ENCODE data around the gene OR2A12. TPM values are rescaled to one million over a fixed set of nuclear protein-coding genes. Genes with fewer than 3 reads are reported as not detected.
A peak's percentile ranks its signal among the peaks of the same experiment; 100 is the strongest.
"Not testable (repeated sequence)": the region's sequence is repeated elsewhere in the genome, so short reads cannot be mapped to it uniquely, and the experiment has no call there.

The OR2A12 gene
- total and polyA plus RNA-seq, 8 donors, result not detected

GRCh38 chr7:144127714-144128334, 41.7 kb downstream of the OR2A12 start:
- H3K36me3 ChIP-seq, result no peaks in the 10 kb centered on the region
- ATAC-seq (peak; percentile 96 to 100 (median 100)), DNase-seq (peak; percentile 75 to 95 (median 88)), FAIRE-seq (no peak)
- no peaks in the 10 kb centered on the region for H3K4me1 ChIP-seq
- WGBS, 2 donors, result 28 to 34% methylated on average over 6 of the region's 6 CpGs
- no peaks in the 10 kb centered on the region for H3K9me3 ChIP-seq
- no peaks in the 10 kb centered on the region for H3K27me3 ChIP-seq
- TF ChIP-seq CTCF (IDR thresholded peaks at IDR 0.05), result peak; percentile 31 to 73 (median 72)
- H3K27ac ChIP-seq, result no peak overlapping the region
- no peak overlapping the region for H3K4me3 ChIP-seq
- intact Hi-C loops (cut with DNase I), result no loop called here

DNA sequence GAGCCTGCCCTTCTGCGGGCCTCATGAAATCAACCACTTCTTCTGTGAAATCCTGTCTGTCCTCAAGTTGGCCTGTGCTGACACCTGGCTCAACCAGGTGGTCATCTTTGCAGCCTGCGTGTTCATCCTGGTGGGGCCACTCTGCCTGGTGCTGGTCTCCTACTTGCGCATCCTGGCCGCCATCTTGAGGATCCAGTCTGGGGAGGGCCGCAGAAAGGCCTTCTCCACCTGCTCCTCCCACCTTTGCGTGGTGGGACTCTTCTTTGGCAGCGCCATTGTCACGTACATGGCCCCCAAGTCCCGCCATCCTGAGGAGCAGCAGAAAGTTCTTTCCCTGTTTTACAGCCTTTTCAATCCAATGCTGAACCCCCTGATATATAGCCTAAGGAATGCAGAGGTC, 43.5 kb downstream of the OR2A12 start:
- H3K27me3 ChIP-seq; H3K27ac ChIP-seq; H3K9me3 ChIP-seq; H3K4me3 ChIP-seq; intact Hi-C loops (cut with DNase I); H3K4me1 ChIP-seq; H3K36me3 ChIP-seq; FAIRE-seq; ATAC-seq: not testable (repeated sequence)
- 87 to 96% methylated on average over 9 of the region's 9 CpGs for WGBS, 2 donors
- DNase-seq, result peak in 1 of 6 donors; percentile 40

GRCh38 chr7:144130730-144131129, 44.7 kb downstream of the OR2A12 start:
- DNase-seq (no peak), FAIRE-seq (no peak), ATAC-seq (no peak)

DNA sequence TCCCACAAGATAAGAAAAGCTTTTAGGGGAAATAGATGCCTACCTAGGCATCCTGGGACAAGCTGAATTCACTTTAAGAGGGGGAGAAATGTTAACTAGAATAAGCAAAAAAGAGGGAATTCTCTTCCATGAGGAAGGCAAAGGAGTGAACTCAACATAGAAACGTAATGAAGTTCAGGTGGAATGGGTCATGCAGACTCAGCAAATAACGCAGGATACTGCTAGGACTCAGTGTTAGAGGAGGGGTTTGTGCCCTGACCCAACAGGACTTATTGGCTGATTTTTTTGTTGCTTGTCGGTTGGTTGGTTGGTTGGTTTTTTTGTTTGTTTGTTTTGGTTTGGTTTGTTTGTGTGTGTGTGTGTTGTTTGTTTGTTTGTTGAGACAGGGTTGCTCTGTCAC, 46.2 kb downstream of the OR2A12 start:
- H3K4me1 ChIP-seq, result no peaks in the 10 kb centered on the region
- DNase-seq (no peak), FAIRE-seq (no peak), ATAC-seq (no peak)
- no peaks in the 10 kb centered on the region for H3K9me3 ChIP-seq
- intact Hi-C loops (cut with DNase I), result no loop called here
- H3K4me3 ChIP-seq, result no peak overlapping the region
- no peak overlapping the region for H3K27ac ChIP-seq
- WGBS, 2 donors, result 67 to 79% methylated on average over 3 of the region's 3 CpGs
- TF ChIP-seq CTCF (IDR thresholded peaks at IDR 0.05), result no peak
- no peaks in the 10 kb centered on the region for H3K27me3 ChIP-seq
- no peaks in the 10 kb centered on the region for H3K36me3 ChIP-seq

More at GRCh38 chr7:144130730-144131129, 44.7 kb downstream of the OR2A12 start:
- intact Hi-C loops (cut with DNase I), result no loop called here
- Histone ChIP-seq H3K36me3 (no peaks in the 10 kb centered on the region), H3K27ac (no peak overlapping the region), H3K4me1 (no peaks in the 10 kb centered on the region), H3K9me3 (no peaks in the 10 kb centered on the region), H3K4me3 (no peak overlapping the region), H3K27me3 (no peaks in the 10 kb centered on the region)
- no peak for TF ChIP-seq CTCF (IDR thresholded peaks at IDR 0.05)
- WGBS, 2 donors, result 74 to 83% methylated on average over 2 of the region's 2 CpGs

DNA sequence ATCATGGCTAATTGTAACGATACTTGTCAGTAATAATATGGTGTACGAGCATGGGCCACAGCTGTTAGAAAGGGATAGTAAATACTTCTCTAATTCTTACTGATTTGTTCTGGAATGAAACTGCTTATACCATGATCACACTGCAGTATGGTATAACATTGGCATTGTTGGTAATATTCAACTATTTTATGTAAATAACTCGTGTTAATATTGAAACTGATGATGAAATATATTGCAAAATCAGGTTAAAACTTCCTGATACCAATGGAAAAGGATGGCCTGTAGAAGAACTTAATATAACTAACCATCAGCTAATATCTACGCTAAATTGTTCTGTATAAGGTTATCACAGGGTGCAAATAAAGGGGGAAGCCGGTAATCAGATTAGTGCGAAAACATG, 47.2 kb downstream of the OR2A12 start:
- FAIRE-seq, result no peak
- no peak overlapping the region for H3K27ac ChIP-seq
- no peaks in the 10 kb centered on the region for H3K9me3 ChIP-seq
- WGBS, 2 donors, result 78 to 80% methylated on average over 6 of the region's 6 CpGs
- no peaks in the 10 kb centered on the region for H3K27me3 ChIP-seq
- DNase-seq, result no peak
- ATAC-seq, result no peak
- no peak overlapping the region for H3K4me3 ChIP-seq
- TF ChIP-seq CTCF (IDR thresholded peaks at IDR 0.05), result no peak
- intact Hi-C loops (cut with DNase I), result no loop called here
- no peaks in the 10 kb centered on the region for H3K4me1 ChIP-seq
- H3K36me3 ChIP-seq, result no peaks in the 10 kb centered on the region

Measured in pancreas (tissue), 10 donors.